GM10847 (cell line): ENCODE results near the gene CXCR3.

Experiments used
- POLR2A ChIP-seq: IDR thresholded peaks from 2 replicates; pipeline ENCODE4 v1.6.1; 2011; ENCODE audit not compliant: insufficient read length; ENCODE audit errors: extremely low read depth

The CXCR3 gene

DNA sequence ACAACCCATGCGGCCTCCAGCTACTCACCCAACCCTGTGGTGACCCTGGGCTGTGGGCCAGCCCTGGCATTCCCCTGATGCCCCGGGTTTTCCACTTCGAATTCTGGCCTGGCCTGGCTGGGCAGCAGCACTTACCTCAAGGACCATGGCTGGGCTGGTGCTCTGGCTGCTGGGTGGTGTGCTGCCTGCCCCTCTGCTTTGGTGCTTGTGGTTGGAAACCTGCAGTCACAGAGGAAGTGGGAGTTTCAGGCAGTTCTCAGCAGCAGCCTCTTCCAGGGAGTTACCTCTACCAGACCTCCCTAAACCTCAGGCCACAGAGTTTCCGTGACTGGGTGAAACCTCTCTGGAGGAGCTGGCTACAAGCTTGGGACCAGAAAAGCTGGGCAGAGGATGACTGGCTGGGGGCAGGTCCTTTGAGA, at the start of gene CXCR3:
CXCR3 (minus strand) TSS at position 209 of the 419 bp plus-strand sequence; CDS start at position 147, 62 bp downstream.
- no peak for TF ChIP-seq POLR2A

GRCh38 chrX:71667328-71668247, 49.3 kb upstream of the CXCR3 start, which contains the start of gene LOC101059915:
LOC101059915 (plus strand) TSS chrX:71667546.
- no peak for TF ChIP-seq POLR2A

GRCh38 chrX:71666240-71667223, 48.2 kb upstream of the CXCR3 start:
- no peak for TF ChIP-seq POLR2A

DNA sequence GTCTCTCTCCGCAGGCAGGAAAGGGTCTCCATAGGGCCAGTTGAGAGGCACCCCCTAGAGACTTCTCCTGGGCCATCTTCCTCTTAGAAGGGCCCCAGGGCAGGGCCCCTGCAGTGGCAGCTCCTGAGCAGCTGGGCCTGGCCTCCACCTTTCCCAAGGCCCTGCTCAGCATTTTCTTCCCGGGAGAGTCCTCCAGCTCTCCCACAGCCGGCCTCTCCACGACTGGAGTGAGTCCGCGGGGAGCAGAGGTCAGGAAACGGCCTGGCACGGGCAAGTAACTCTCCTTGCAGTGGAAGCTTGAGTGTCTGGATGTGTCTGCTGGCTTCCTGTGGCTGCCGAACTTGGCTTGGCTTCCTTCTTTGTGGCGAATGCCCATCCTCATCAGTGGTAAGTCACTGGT, 47.4 kb upstream of the CXCR3 start:
- TF ChIP-seq POLR2A = no peak

GRCh38 chrX:71664889-71665491, 46.7 kb upstream of the CXCR3 start:
- TF ChIP-seq POLR2A = no peak

DNA sequence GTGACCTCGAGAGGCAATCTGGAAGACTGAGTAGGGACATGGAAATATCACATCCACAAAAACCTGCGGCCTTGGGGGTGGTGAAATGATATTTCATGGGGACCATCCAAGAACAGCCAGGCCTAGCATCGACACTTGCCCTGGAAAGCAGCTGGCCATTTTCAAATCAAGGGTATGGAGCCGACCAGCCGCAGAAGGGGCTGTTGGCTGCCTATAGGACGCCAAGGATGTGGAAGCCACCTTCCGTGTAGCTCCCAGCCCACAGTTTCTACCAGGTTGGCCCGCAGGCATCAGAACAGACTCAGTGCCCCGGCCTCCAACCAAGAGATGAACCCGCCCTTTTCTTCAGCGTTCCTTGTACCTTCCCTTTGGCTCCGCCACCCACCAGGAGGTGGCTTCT, 43.6 kb upstream of the CXCR3 start:
- TF ChIP-seq POLR2A = no peak

DNA sequence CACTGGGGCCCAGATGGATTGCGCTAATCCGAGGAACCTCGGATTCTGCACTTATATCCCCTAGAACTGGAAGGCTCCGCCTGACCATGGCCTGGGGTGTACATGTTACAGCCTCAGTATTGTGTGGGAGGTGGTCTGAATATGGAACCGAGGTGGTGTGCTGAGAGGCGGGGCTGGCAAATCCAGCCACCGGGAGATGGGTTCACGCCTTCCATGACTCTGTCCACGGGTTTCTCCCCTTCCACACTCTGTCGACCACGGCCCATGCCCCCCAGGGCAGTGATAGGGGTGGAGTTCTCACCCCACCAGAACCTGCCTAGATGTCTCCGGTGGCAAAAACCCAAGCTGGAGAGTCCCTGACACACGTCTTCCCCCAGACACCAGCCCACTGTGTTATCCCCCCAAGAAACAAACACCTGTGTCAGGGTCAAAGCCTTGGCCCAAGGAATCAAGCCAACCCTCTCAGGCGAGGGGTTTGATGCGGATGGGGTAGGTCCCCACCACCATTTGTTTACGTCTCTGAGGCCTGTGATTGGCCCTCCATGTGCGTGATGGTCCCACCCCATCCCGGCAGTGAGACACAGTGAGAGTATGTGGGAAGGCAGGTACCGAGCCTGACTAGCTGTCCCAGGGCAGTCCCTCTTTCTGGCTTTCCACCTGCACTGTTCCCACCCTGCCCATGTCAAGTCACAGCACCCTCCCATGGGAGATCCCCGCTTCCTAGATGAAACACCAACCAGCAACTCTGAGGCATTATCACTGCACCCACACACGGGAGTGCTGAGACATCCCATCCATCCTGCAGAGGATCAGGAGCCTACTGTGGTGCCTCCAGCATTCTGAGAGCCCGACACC, 42.5 kb upstream of the CXCR3 start:
- no peak for TF ChIP-seq POLR2A

DNA sequence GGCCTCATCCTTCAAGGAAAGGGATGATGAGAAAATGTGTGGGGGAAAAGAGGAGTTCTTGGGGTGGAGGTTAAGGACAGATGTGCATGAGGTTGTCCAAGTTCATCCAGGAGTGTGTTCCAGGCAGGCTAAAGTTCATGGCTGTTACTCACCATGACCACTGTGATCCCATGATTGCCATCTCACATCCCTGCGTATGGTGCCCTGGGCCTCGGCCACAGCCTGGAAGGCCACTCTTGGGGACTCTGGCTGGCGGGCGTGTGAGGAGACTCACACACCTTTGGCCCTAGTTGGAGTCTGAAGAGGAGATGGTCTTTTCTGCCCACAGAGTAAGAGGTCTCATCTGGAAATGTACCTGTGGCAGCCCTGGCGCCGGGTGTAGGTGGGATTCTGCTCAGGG, 41.6 kb upstream of the CXCR3 start:
- TF ChIP-seq POLR2A = no peak

DNA sequence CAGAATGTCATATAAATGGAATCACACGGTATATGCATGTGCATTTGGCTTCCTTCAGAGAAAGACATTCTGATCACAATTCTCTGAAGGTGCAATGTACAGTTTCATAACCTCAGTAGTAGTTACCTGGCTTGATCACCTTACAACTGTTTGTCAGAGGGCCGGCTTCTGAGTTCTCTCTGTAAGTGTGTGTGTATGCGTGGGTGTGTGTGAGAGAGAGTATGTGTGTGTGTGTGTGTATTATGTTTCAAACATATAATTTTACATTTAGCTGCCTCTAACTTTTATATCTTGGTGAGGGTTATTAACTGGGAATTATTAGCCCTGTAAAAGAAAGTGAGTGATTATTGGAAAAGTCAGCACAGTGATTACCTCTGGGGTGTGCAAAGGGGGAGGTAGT, 41.0 kb upstream of the CXCR3 start:
- TF ChIP-seq POLR2A = no peak

- TF ChIP-seq POLR2A = no peak
Observed at GRCh38 chrX:71657267-71657666, 39.0 kb upstream of the CXCR3 start.

DNA sequence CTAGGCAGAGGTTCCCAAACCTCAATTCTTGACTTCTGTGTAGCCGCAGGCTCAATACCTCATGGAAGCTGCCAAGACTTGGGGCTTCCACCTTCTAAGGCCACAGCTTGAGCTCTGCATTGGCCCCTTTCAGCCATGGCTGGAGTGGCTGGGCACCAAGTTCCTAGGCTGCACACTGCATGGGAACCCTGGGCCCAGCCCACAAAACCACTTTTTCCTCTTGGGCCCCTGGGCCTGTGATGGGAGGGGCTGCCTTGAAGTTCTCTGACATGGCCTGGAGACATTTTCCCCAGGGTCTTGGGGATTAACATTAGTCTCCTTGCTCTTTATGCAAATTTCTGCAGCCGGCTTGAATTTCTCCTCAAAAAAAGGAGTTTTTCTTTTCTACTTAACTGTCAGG, 35.0 kb upstream of the CXCR3 start:
- no peak for TF ChIP-seq POLR2A

- no peak for TF ChIP-seq POLR2A
Observed at GRCh38 chrX:71652405-71652804, 34.1 kb upstream of the CXCR3 start.

GRCh38 chrX:71650333-71650969, 32.1 kb upstream of the CXCR3 start:
- TF ChIP-seq POLR2A = no peak

- TF ChIP-seq POLR2A = no peak
Observed at GRCh38 chrX:71640002-71640401, 21.7 kb upstream of the CXCR3 start.

DNA sequence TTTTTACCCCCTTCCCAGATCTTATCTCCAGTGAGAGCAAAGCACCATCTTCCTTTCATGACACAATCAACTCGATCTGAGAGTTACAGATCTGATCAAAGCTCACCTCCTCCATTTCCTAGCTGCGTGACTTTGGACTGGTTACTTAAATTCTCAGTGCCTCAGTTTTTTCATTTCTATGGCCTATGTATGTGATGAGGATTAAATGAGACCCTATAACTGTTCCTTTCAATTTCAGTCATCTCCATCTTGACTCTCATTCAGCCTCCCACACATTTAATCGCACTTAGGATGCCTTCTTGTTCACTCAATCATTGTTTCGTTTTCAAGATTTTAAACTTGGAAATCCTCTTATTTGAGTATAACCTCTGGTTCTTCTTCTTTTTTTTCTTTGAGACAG, 20.1 kb upstream of the CXCR3 start:
- TF ChIP-seq POLR2A = no peak
